BLaER1 (cell line): ENCODE data around the gene RAB15.
A peak's percentile ranks its signal among the peaks of the same experiment; 100 is the strongest.

ENCODE experiments used
- H3K27ac ChIP-seq: shearing (Covaris generic); formaldehyde crosslinking; 2 replicates; pipeline ENCODE4 v1.8.1; 2022
- H3K27me3 ChIP-seq: shearing (Covaris generic); formaldehyde crosslinking; 2 replicates; pipeline ENCODE4 v1.8.1; 2022
- H3K36me3 ChIP-seq: shearing (Covaris generic); formaldehyde crosslinking; 2 replicates; pipeline ENCODE4 v1.8.1; 2022
- H3K4me1 ChIP-seq: shearing (Covaris generic); formaldehyde crosslinking; 2 replicates; pipeline ENCODE4 v1.8.1; 2022
- H3K4me2 ChIP-seq: shearing (Covaris generic); formaldehyde crosslinking; 2 replicates; pipeline ENCODE4 v1.8.1; 2022
- H3K4me3 ChIP-seq: shearing (Covaris generic); formaldehyde crosslinking; 2 replicates; pipeline ENCODE4 v1.8.1; 2022
- H3K9ac ChIP-seq: shearing (Covaris generic); formaldehyde crosslinking; 2 replicates; pipeline ENCODE4 v1.8.1; 2022
- H3K9me3 ChIP-seq: shearing (Covaris generic); formaldehyde crosslinking; 2 replicates; pipeline ENCODE4 v1.8.1; 2022
- H4K20me1 ChIP-seq: shearing (Covaris generic); formaldehyde crosslinking; 2 replicates; pipeline ENCODE4 v1.8.1; 2022
- Cebpa-rat ChIP-seq: shearing (Covaris generic); IDR thresholded peaks from 2 replicates; pipeline ENCODE4 v1.8.1; 2022

The RAB15 gene

DNA sequence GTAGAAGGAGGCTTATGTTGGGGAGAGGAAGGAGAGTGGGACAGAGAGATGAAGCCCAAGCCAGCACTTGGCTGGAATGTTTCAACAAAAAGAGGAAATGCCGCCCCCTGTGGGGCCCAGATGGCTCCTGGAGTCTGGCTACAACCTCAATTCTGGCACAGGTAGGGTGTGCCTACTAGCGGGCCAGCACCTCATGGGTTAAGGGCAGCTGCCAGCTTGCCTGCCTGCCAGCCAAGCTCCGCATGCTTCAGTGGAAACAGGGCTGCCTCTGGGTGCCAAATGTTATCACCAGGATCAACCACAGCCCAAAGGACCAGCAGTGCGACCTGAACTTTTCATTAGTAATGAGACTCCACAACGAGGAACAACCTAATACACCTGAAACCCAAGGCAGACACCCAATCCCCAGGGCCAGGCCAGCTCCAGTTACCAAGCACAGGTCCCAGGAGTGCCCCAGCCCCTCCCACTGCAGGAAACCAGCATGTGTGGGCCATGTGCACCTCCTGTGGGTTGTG lies 11.3 kb downstream of the RAB15 start:
- no peak overlapping the region for H3K9ac ChIP-seq
- no peak overlapping the region; the same call in 1 of the 2 replicates for H3K27ac ChIP-seq
- H3K9me3 ChIP-seq = no peaks in the 10 kb centered on the region
- H3K4me2 ChIP-seq = peak overlapping the region; percentile 60
- H3K27me3 ChIP-seq = no peaks in the 10 kb centered on the region
- no peak overlapping the region for H3K4me3 ChIP-seq
- peaks cover 9% of the 10 kb centered on the region; the same call in 1 of the 2 replicates for H4K20me1 ChIP-seq
- peaks cover 36% of the 10 kb centered on the region for H3K36me3 ChIP-seq
- no peak for TF ChIP-seq Cebpa-rat
- H3K4me1 ChIP-seq = peaks cover 43% of the 10 kb centered on the region

DNA sequence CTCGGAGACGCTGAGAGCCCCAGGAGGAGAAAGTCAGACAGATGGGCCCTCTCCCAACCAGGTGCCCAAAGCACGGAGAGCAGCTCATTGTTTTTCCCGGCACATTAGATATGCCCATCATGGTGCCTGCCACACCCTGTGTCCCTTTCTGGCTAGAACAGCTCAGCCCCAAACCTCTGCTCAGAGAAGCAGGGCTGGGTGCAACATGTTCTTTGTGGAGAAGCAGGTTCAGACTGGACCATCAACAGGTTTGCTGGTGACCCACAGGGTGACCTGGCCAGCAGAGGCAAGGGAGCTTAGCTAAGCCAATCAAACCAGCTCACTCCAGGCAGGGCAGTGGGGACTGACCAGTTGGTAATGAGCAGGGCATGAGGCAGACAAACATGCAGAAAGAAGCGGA lies 13.4 kb downstream of the RAB15 start:
- Histone ChIP-seq H4K20me1 (peaks cover 12% of the 10 kb centered on the region; the same call in 1 of the 2 replicates), H3K27ac (no peak overlapping the region), H3K9me3 (no peaks in the 10 kb centered on the region), H3K36me3 (peaks cover 48% of the 10 kb centered on the region), H3K4me2 (no peak overlapping the region), H3K9ac (no peak overlapping the region), H3K4me3 (no peak overlapping the region), H3K27me3 (no peaks in the 10 kb centered on the region), H3K4me1 (peaks cover 37% of the 10 kb centered on the region)
- TF ChIP-seq Cebpa-rat = no peak

DNA sequence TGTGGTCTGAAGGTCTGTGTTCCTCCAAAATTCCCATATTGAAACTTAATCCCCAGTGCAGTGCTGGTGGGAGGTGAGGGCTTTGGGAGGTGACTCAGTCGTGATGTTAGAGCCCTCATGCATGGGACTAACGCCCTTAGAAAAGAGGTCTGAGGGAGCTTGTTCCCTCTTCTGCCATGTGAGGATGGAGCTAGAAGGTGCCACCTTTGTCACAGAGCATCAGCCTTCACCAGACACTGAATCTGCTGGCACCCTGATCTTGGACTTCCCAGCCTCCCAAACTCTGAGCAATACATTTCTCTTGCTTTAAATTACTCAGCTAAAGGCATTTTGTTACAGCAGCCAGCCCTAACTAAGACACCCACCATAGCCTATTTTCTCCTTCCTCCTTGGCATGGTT lies 13.9 kb downstream of the RAB15 start:
- Histone ChIP-seq H3K27ac (no peak overlapping the region), H3K4me3 (no peak overlapping the region), H3K9ac (no peak overlapping the region), H4K20me1 (peaks cover 18% of the 10 kb centered on the region; the same call in 1 of the 2 replicates), H3K4me1 (peaks cover 37% of the 10 kb centered on the region), H3K27me3 (no peaks in the 10 kb centered on the region), H3K4me2 (no peak overlapping the region), H3K9me3 (no peaks in the 10 kb centered on the region), H3K36me3 (peaks cover 47% of the 10 kb centered on the region)
- no peak for TF ChIP-seq Cebpa-rat

DNA sequence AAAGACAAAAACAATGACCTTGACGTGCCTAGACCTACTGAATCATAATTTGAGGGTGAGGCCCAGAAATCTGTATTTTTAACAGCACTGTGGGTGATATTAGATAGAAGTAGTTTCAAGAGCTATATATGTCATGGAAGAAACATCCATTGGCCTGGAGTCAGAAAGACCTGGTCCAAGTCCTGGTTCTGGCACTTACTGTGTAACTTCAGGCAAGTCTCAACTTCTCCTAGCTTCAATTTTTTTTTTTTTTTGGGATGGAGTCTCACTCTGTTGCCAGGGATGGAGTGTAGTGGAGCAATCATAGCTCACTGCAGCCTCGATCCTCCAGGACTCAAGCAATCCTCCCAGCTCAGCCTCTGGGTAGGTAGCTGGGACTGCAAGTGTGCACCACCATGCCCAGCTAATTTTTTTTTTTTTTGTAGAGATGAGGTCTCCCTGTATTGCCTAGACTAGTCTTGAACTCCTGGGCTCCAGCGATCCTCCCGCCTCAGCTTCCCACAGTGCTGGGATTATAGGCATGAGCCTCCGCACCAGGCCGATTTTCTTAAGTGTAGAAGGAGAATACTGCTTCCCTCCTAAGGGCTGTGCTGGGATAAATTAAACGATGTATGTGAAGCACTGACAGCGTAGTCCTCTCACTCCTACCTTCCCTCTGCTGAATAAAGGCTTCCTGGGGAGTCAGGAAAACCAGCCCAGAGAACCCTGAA lies 15.3 kb downstream of the RAB15 start:
- Histone ChIP-seq H3K4me3 (no peak overlapping the region), H3K27ac (no peak overlapping the region), H3K9ac (no peak overlapping the region), H4K20me1 (peaks cover 30% of the 10 kb centered on the region), H3K27me3 (no peaks in the 10 kb centered on the region), H3K4me2 (no peak overlapping the region), H3K4me1 (peaks cover 50% of the 10 kb centered on the region), H3K9me3 (no peaks in the 10 kb centered on the region), H3K36me3 (peaks cover 50% of the 10 kb centered on the region)
- no peak for TF ChIP-seq Cebpa-rat

DNA sequence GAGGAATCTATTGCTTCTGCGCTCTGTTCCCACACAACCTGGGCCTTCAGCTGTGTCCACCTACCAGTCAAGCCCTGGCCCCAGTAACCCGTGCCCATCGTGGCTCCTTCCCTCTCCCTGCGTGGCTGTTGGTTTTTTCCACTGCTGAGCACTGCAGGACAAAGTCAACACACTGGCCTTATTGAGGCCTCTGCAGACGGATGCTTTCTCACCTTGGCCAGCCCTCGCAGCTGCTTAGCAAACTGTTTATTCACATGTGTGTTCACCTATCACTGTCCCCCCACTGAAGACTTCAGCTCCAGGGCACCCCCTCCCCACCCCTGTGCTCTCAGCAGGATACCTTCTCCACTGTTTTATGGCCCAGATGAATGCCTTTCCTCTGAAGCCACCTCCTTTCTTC lies 16.8 kb downstream of the RAB15 start:
- Histone ChIP-seq H3K4me2 (no peak overlapping the region), H4K20me1 (peaks cover 39% of the 10 kb centered on the region), H3K9ac (no peak overlapping the region), H3K27me3 (no peaks in the 10 kb centered on the region), H3K9me3 (no peaks in the 10 kb centered on the region), H3K27ac (no peak overlapping the region), H3K36me3 (peaks cover 65% of the 10 kb centered on the region), H3K4me3 (no peak overlapping the region), H3K4me1 (peaks cover 40% of the 10 kb centered on the region)
- no peak for TF ChIP-seq Cebpa-rat

DNA sequence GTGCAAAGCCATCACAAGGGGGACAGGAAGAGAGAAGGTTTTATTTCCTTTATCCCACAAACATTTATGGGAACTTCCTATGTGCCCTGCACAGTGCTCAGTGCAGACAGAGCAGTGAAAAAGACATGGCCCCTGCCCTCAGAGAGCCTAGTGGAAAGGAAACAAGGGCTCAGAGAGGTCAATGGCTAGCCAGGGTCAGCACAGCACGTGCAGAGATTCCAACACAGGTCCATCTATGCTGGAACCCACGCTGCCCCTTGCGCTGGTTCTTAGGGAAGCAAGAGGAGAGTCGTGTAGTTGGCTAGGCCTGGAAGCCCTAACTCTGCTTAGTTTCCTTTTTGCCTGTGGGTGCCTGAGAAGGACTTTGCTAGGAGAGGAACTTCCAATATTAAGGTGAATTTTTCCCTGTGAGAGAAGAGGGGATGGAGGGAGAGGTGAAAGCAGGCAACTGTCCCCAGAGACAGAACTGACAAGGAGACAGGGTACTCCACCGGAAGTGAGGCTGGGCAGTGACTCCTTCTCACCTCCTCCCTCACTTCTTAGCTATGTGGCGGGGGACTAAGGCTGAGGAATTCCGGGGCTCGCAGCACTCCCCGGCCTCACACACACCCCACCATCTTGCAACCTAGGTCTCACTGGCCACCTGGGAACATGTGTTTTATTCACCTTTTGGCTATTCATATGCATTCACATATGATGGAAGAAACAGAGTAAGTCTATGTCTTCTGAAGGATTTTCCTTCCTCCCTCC lies 17.5 kb downstream of the RAB15 start:
- TF ChIP-seq Cebpa-rat = no peak
- Histone ChIP-seq H3K4me3 (no peak overlapping the region), H3K9me3 (no peaks in the 10 kb centered on the region), H3K9ac (no peak overlapping the region), H4K20me1 (peaks cover 34% of the 10 kb centered on the region), H3K4me2 (no peak overlapping the region), H3K27ac (no peak overlapping the region), H3K4me1 (peaks cover 34% of the 10 kb centered on the region), H3K36me3 (peaks cover 71% of the 10 kb centered on the region), H3K27me3 (no peaks in the 10 kb centered on the region)

DNA sequence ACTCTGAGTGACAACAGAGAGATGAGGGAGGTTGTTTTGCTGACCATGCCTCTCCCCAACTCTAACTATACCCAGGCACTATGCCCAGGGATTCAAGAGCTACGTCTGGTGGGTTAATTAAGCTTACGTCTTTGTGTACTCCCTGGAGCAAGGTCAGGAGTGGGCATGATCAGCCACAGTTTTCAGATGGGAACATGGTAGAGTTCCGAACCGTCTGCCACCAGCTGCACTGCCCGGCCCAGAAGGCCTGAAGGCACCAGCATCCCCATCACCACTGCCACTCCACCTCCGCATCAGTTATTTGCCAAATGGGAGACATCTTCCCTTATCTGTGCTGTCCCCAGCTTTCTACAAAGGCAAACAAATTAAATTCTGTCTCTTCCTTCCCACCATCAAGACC lies 18.5 kb downstream of the RAB15 start:
- peak overlapping the region; percentile 72 for H3K4me2 ChIP-seq
- no peaks in the 10 kb centered on the region for H3K27me3 ChIP-seq
- peaks cover 34% of the 10 kb centered on the region for H3K4me1 ChIP-seq
- H4K20me1 ChIP-seq = peaks cover 33% of the 10 kb centered on the region
- H3K9ac ChIP-seq = 0 out of 2 replicates have a peak overlapping the region, but pooled peaks have one; percentile 60
- H3K9me3 ChIP-seq = no peaks in the 10 kb centered on the region
- H3K27ac ChIP-seq = no peak overlapping the region
- no peak for TF ChIP-seq Cebpa-rat
- H3K36me3 ChIP-seq = peaks cover 81% of the 10 kb centered on the region
- H3K4me3 ChIP-seq = no peak overlapping the region

DNA sequence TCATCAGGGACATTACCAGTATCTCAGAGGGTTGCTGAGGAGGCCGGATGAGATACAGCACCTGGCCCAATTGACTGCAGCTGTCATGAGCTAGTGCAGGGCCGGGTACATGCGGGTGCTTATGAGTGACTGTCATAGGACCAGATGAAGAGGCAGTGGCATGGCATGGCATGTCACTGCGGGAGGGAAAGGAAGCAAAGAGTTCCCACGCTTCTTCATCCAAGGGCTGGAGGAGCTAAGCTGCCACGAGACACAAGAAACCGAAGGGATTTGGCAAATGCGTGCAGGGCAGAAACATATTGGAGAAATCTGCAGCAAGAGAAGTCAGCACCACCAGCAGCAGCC lies 18.9 kb downstream of the RAB15 start:
- no peak for TF ChIP-seq Cebpa-rat
- H3K36me3 ChIP-seq = peaks cover 84% of the 10 kb centered on the region
- peaks cover 33% of the 10 kb centered on the region for H4K20me1 ChIP-seq
- H3K4me3 ChIP-seq = no peak overlapping the region
- no peaks in the 10 kb centered on the region for H3K9me3 ChIP-seq
- peaks cover 34% of the 10 kb centered on the region for H3K4me1 ChIP-seq
- peak overlapping the region; percentile 60; the same call in 1 of the 2 replicates for H3K9ac ChIP-seq
- peak overlapping the region; percentile 65; the same call in 1 of the 2 replicates for H3K27ac ChIP-seq
- H3K27me3 ChIP-seq = no peaks in the 10 kb centered on the region
- H3K4me2 ChIP-seq = peak overlapping the region; percentile 72

DNA sequence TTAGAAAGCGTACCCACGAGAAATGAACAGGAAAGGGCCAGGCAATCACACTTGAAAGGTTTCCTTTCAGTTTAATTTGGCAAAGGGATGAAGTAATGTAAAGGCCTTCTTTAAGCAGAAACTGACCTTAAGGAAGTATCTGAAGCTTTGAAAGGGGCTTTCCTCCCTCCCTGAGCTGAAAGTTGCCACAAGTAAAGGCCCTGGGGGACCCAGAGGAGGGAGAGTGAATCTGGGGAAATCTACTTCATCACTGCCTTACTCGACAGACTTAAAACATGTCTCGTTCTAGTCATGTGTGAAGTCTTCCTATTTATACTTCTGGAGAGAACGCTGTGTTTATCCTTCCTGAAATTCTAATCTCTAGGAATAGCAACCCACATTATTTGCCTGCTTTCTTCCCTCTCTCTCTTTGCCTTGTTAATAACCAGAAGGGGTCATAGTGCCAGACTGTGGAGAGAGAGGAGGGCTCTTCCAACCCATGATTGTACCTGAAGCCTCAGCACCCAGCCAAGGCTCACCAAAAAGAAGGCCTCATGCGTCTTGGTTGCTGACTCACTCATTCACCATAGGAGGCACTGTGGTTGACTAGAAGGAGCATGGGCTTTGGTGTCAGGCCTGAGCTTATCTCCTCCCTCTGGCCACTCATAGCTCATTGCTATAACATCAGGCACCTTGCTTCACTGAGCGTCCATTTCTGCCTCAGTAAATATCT lies 19.4 kb downstream of the RAB15 start:
- H3K9me3 ChIP-seq = no peaks in the 10 kb centered on the region
- no peak overlapping the region for H3K4me3 ChIP-seq
- TF ChIP-seq Cebpa-rat = no peak
- peaks cover 33% of the 10 kb centered on the region for H4K20me1 ChIP-seq
- peak overlapping the region; percentile 60; the same call in 1 of the 2 replicates for H3K9ac ChIP-seq
- peak overlapping the region; percentile 72 for H3K4me2 ChIP-seq
- H3K4me1 ChIP-seq = peaks cover 34% of the 10 kb centered on the region
- H3K27ac ChIP-seq = peak overlapping the region; percentile 65
- H3K27me3 ChIP-seq = no peaks in the 10 kb centered on the region
- H3K36me3 ChIP-seq = peaks cover 85% of the 10 kb centered on the region
